T-helper 22 cell (primary cell): ENCODE measurements around the gene NEURL1.
"Not testable (repeated sequence)": the region's sequence is repeated elsewhere in the genome, so short reads cannot be mapped to it uniquely, and the experiment has no call there.

ENCODE experiments used
- DNase-seq: peaks from one replicate; pipeline ENCODE4 v3.0.0-alpha.2; 2020; ENCODE audit warnings: low read depth

NEURL1 gene

GRCh38 chr10:103493916-103494877 lies 692 bp downstream of the NEURL1 start:
- DNase-seq, result no peak

DNA sequence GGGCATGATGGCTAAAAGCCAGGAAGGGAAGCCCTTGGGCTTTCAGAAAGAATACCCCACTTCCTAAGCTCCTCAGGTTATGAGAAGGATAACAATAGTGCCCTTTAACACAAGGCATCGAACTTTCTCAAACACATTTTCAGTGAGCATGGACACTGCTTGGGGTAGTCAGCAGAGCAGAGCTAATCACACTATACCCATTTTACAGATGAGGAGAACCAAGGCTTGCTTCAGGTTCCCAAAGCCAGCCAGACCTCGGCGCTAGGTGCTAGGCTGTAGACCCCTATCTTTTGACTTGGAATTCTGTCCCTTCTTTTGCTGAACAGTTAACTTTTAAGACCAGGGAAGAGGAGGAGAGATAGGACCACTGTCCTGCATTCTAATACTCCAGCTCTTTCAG lies 1.8 kb downstream of the NEURL1 start:
- no peak for DNase-seq

GRCh38 chr10:103497161-103497915 lies 3.8 kb downstream of the NEURL1 start:
- no peak for DNase-seq

DNA sequence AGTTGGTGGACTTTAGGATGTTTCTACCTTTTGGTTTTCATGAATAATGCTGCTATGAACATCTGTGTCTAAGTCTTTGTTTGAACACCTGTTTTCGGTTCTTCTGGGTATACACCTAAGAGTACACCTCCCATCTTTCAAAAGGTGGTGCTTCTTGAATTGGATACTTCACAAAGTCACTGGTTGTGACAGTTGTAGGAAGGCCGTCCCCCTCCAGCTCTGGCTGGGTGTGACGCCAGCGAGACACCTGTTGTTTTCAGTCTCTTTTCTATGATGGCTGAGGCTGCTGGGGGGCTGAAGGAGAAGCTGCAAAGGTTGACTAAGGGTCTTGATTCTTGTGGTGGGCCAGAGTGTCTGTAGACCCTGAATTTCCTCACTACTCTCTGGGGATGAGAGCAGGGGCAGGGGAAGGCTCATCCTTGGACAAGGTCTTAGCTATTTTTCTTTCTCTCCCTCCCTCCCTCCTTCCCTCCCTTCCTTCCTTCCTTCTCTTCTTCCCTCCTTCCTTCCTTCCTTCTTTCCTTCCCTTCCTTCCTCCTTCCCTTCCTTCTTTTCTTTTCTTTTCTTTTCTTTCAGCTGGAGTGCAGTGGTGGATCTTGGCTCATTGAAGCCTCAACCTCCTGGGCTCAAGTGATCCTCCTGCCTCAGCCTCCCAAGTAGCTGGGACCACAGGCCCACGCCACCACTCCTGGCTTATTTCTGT lies 5.6 kb downstream of the NEURL1 start:
- DNase-seq, result no peak

DNA sequence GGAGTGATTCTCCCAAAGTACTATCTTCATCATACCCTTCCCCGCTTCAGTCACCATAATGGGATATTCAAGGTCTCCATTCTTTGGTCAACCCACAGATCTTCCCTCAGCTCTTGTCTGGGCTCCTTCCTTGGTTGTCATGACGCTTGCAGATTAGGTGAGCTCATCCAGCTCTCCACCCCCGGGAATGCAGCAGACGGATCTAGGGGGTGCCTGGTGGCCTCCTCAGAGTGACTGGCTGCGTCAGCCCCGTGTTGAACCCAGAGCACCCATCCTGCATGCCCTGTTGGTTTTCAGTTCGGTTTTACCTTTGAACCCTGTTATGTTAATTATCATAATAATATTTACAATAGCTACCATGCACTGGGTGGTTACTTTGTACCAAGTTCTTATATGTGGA lies 6.4 kb downstream of the NEURL1 start:
- DNase-seq, result no peak

- no peak for DNase-seq
Measured at GRCh38 chr10:103500481-103500880, 7.0 kb downstream of the NEURL1 start.

DNA sequence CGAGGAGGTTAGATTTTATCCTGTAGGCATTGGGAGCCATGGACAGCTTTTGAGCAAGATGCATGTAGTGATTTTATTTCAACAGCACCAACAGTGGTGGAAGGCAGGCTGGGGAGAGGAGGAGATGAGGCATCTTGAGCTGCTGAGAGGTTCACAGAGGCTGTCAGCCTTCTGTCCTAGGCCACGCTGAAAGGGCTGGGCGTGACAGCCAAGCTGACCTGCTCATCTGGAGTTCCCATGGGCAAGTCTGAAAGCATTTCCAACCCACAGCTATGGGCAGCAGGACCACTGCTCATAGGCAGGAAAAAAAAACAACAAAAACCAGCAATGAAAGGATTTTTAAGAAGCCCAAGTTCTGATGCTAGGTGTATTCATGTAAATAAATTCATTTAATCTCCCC lies 7.7 kb downstream of the NEURL1 start:
- DNase-seq, result no peak

- DNase-seq, result no peak
Measured at GRCh38 chr10:103502849-103503660, 9.6 kb downstream of the NEURL1 start.

- DNase-seq, result not testable (repeated sequence)
Measured at GRCh38 chr10:103503777-103504176, 10.3 kb downstream of the NEURL1 start.

DNA sequence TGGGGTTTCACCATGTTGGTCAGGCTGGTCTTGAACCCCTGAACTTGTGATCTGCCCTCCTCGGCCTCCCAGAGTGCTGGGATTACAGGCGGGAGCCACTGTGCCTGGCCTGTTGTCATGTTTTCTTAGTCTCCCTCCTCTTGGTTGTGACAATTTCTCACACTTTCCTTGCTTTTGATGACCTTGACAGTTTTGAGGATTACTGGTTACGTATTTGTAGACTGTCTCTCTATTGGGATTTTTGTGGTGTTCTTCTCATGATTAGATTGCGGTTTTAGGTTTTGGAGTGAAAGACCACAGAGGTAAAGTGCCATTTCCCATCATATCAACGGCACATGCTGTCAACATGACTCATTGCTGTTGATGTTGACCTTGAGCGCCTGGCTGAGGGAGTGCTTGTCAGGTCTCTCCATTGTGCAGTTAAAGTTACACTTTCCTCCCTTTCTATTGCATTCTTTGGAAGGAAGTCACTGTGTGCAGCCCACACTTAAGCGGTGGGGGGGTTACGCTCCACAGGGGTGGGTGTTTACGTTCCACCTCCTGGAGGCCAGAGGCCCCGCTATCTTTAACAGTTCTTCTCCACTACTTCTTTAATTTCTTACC lies 10.8 kb downstream of the NEURL1 start:
- no peak for DNase-seq

DNA sequence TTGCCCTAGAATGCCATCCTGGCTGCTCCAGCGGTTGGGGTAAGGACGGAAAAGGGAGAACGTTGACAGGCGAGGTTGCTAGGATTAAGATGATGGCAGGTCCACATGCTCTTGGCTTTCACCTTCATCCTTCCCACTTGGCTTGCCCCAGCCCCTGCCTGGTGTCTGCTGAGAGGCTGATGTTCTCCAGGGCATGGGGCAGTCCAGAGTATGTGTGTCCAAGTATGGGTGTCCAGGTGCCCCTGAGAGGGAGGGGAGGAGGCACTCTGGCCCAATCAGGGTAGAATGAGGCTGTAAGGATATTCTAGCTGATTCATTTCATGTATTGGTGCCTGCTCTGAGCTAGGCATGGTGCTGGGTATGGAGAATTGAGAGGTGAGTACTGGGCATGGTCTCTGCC lies 12.6 kb downstream of the NEURL1 start:
- no peak for DNase-seq

DNA sequence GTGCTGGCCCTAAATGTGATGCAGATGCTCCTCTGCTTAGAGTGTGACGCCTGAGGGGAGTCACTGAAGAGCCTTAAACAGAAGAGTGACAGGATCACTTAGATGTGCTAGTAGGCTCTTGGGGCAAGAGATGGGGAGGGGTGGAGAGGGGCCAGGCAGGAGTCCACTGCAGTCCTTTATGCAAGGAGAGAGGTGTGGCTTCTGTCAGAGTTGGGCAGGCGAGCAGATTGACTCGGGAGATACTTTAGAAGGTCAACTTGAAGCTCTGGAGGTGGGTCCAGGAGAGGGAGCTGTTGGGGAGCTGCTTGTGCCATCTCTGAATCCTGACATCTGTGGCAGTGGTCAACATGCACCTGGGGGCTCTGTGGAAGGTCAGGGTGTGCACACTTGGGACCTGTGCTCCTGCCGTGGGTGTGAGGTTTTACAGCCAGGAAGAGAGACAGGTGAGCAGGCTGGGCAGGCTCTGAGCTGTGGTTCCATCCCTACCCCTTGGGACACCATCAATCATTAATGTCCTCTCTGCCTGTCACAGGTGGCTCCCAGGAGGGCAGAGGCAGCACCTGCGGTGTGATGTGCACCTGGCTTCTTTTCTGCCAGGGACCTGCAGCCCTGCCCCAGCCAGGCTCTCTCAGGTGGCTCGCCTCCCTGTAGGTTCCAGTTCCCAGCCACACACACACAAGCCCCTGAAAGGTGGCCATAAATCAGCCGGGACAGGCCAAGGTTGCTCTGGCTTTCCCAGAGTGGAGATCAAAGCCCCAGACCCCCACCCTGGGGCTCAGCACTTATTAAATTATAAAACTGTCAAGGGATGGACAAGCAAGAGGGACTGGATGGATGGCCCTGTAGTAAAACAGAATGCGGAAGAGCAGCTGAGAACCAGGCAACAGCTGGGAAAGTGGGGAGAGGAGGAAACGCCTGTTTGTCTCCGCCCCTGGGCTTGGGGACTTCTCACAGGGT lies 14.0 kb downstream of the NEURL1 start:
- no peak for DNase-seq

DNA sequence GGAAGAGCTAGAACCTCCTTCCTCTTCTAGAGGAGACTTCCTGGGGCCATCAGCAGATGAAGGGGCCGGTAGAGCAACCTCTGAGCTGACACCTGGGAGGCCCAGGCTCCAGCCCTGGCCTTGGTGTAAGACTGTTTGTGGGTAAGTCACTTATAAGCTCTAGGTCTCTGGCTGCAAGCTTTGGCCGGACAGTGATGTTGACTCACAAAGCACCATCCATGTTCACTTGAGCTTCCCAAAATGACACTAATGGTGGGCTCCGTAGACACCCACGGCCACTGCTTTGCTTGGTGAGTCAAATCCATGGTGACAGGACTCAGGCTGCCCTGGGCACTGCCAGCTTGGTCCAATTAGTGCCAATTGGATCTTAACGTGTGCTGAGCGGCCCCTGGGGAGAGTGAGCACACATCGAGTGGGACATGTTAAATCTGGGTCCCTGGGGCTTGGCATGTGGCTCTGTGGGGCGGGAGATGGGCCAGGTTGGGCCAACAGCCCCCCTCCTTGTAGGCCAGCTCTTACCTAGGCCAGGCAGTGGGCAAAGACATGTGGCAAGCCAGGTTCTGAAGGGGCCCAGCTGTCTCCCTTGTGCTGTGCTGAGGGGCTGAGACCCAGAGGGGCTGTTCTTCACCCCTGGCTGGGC lies 16.7 kb downstream of the NEURL1 start:
- DNase-seq, result no peak

DNA sequence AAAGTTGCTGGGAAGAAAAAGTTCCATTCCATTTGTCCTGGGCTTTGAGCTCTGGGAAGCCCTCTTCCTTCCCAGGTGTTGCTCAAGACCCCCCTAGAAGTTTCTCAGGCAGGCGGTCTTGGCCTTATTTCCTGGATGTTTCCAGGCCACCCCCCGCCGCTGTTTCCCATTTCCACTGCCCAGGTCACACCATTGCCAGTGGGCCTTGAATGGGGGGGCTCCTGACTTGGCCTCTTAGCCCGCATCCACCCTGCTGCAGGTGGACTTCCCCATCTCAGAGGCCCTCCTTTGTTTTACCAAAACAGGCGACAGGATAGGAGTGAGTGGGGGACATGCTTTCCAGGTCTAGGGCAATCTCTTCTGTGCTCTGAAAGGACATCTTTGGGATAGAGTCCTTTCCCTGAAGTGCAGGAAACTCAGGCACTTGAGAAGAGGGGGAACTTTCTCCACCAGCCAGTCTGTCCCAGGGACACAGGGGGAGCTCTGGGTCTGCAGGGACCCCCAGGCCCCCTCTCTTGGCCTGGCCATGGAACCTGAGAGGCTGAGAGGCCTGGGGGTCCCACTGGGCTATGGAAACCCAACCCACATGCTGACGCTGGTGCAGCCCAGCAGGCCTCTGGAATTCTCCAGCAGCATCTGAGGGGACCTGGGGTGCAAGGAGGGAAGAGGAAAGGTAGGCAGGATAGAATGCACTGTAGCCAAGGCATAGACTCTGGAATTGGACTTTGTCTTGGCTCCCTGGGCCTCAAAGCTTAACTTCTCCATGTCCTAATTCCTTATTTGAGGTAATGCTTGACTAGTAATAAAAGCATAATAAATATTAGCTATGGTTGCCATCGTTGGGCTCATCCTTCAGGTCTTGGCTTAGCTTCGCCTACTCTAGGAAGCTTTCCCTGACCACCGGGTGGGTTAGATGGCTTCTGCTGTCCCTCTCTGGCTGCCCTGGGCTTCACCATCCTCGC lies 17.6 kb downstream of the NEURL1 start:
- no peak for DNase-seq

- DNase-seq, result no peak
Measured at GRCh38 chr10:103512166-103512565, 18.7 kb downstream of the NEURL1 start.

DNA sequence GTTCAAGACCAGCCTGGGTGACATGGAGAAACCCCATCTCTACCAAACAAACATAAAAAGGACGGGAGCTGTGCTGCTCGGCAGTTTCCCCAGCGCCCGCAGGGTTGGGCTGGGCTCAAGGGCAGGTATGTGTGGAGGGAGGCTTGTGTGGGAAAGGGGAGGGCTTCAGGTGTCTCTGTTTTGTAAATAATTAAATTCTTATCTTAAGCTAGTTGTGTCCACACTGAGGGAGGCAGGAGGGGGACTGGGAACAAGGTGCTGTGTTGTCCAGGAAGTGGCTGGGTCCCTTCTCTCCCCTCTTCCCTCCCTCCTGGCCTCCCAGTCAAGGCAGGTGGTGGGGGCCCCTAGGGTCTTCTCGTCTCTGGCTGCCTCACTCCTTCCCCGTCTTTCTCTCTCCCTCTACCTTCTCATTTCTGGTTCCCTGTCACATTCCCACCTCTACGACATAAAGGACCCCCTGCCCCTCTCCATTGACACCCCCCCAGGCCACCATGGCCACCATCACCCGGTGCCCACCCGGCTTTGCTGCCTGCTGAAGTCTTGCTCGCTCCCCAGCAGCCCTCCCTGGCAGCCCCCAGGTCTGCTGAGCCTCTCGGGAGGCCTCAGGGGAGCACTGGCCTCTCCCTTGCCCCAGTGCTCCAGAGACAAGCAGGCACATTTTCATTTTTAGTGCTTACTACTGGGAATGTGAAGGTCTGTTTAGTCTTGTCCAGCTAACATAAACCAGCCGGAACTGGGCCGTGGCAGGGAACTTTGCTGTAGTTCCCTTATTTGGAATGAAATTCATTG lies 19.3 kb downstream of the NEURL1 start:
- no peak for DNase-seq

- no peak for DNase-seq
Measured at GRCh38 chr10:103513380-103514060, 20.0 kb downstream of the NEURL1 start.
